Progenitor cell of endocrine pancreas (in vitro differentiated cells): ENCODE data around the gene CPN2. TPM values are rescaled to one million over a fixed set of nuclear protein-coding genes. Genes with fewer than 3 reads are reported as not detected.

ENCODE experiments used
- DNase-seq: peaks from one replicate; pipeline ENCODE4 v3.0.0; 2021; ENCODE audit warnings: low spot score; ENCODE audit not compliant: unreplicated experiment
- H3K27ac Mint-ChIP-seq: 2 replicates; pipeline ENCODE4 v1.8.0; 2021; ENCODE audit warnings: mild to moderate bottlenecking, moderate library complexity, mixed read lengths
- H3K27me3 Mint-ChIP-seq: 2 replicates; pipeline ENCODE4 v1.8.0; 2021; ENCODE audit warnings: mixed read lengths
- H3K36me3 Mint-ChIP-seq: 2 replicates; pipeline ENCODE4 v1.8.0; 2022; ENCODE audit warnings: mixed read lengths; ENCODE audit not compliant: insufficient read depth
- H3K4me1 Mint-ChIP-seq: 2 replicates; pipeline ENCODE4 v1.8.0; 2021; ENCODE audit warnings: low read depth, mixed read lengths
- H3K4me3 Mint-ChIP-seq: 2 replicates; pipeline ENCODE4 v1.8.0; 2021; ENCODE audit warnings: low read depth, mild to moderate bottlenecking, moderate library complexity, mixed read lengths
- H3K9me3 Mint-ChIP-seq: 2 replicates; pipeline ENCODE4 v1.8.0; 2021; ENCODE audit warnings: low read depth, mixed read lengths
- total RNA-seq: library from RNA; stranded (reverse); gene quantifications from 2 replicates; pipeline ENCODE4 v1.2.1, GENCODE V29; 2021
- TF ChIP-seq, protein P1 (sequence below): fragments of 200-600 bp; sonication (generic); IDR thresholded peaks from one replicate; pipeline ENCODE4 v1.5.0; 2021; ENCODE audit warnings: antibody characterized with exemption, mild to moderate bottlenecking; ENCODE audit not compliant: unreplicated experiment

CPN2 gene
- total RNA-seq, 1 donor from 2014 or later = not detected

DNA sequence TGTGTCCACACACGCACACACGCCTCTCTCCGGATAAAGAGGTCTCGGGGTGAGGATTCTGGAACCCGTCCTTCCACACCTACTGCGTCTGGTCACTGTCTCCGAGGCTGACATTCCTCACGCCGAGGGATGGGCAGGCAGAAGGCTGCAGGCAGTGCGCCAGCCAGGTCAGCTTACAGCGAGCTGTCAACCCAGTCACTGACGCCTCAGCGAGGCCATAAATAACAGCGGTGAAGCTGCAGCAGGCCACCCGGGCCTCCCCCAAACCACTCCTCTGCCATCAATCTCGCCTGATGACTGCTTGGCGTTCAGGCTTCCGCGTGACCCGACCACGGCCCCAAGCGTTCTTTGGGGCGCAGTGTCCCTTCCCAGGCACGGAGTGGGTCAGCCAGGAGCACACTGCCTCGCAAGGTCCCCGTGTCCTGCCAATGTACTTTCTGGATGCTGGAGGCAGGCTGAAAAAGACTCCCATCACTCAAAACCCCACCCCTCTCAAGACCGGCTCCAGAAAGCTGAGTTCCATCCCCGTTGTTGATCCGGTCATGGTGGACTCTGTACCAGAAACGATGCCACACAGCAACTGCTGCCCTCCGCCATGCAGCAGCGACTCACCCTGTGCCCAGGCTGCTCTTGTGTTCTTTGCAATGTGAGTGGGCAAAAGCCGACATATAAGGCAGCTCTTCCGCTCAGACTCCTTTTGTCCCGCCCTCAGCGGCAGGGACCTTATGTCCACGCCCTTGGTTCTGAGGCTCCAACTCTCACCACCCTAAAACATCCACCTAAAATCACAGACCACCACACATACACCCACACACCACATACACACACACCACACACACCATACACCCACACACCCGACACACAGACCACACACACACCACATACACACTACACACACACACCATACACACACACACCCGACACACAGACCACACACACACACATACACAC is 27.1 kb downstream of the CPN2 start:
- no peak for DNase-seq
- Mint-ChIP-seq H3K9me3 (peaks cover 3% of the 10 kb centered on the region), H3K4me1 (peaks cover 41% of the 10 kb centered on the region), H3K27me3 (no peaks in the 10 kb centered on the region), H3K36me3 (peaks cover 1% of the 10 kb centered on the region), H3K27ac (peak overlapping the region; percentile 91), H3K4me3 (no peak overlapping the region)
- TF ChIP-seq, protein P1, sequence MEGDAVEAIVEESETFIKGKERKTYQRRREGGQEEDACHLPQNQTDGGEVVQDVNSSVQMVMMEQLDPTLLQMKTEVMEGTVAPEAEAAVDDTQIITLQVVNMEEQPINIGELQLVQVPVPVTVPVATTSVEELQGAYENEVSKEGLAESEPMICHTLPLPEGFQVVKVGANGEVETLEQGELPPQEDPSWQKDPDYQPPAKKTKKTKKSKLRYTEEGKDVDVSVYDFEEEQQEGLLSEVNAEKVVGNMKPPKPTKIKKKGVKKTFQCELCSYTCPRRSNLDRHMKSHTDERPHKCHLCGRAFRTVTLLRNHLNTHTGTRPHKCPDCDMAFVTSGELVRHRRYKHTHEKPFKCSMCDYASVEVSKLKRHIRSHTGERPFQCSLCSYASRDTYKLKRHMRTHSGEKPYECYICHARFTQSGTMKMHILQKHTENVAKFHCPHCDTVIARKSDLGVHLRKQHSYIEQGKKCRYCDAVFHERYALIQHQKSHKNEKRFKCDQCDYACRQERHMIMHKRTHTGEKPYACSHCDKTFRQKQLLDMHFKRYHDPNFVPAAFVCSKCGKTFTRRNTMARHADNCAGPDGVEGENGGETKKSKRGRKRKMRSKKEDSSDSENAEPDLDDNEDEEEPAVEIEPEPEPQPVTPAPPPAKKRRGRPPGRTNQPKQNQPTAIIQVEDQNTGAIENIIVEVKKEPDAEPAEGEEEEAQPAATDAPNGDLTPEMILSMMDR = no peak

DNA sequence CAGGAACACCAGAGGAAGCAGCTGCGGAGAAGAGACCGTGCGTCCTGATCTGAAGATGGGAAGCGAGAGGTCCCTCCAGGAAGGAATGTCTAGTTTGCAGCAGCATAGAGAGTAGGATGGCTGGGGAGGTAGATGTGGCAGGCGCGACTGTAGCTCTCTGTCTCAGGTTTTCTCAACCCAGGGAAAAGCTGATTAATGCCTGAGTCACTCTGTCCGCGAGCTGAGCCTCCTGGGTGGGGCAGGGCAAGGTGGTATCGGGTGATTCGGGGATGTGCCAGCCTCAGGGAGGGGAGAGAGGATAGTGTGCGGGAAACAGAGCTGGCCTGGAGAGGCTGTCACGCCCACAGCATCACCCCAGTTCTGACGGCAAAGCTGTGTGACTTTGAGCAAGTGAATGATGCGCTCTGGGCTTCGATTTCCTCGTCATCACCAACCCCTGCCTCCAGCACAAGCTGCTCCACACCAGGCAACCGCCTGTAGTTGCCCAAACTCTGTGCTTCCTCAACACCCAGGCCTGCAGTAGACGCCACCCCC is 28.4 kb downstream of the CPN2 start:
- Mint-ChIP-seq H3K9me3 (peaks cover 7% of the 10 kb centered on the region), H3K4me1 (peaks cover 44% of the 10 kb centered on the region), H3K36me3 (peaks cover 3% of the 10 kb centered on the region), H3K4me3 (no peak overlapping the region), H3K27me3 (no peaks in the 10 kb centered on the region), H3K27ac (peak overlapping the region; percentile 86)
- TF ChIP-seq, protein P1 = no peak
- no peak for DNase-seq

DNA sequence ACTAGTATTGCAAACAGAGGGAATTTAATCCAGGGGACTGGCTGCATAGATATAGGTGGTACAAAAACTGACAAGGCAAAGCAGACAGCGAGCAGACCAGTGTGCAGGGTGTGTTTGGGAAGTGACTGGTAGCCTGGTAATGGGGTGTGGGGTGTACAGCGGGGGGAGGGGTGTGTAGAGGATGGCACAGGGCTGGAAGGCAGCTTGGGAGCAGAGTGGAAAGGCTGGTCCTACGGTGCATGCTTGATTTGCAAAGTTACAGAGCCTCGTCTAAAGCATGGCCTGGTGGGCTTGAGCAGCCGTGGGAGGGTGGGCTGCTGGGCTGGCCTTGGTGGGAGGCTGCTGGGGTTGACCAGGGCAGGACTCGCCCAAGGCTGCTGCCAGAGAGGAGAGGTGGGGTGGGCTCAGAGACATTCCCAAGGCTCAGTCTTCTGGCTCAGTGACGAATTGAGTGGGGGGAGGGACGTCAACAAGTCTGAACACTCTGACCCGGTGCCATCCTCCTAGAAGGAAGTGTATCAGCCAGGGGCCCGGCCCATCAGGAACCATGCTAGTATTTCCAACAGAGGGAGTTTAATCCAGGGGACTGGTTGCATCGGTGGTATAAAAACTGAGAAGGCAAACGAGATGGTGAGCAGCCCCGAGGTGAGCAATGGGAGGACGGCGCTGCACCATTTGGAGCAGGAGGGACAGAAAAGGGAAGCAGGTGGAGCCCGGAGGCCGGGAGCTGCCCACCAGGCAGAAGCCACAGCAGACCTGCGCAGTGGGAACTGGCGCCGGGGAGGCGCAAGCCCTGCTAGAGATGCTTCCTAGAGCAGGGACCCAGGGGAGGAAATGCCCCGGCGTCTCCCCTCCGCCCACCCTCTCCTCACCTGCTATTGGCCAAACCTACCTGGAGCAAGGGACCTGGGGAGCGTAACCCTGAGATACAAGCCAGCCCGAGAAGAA is 29.2 kb downstream of the CPN2 start:
- peaks cover 3% of the 10 kb centered on the region for H3K36me3 Mint-ChIP-seq
- H3K4me3 Mint-ChIP-seq = no peak overlapping the region
- peak overlapping the region; percentile 99 for H3K27ac Mint-ChIP-seq
- DNase-seq = no peak
- H3K9me3 Mint-ChIP-seq = peaks cover 10% of the 10 kb centered on the region
- H3K4me1 Mint-ChIP-seq = peaks cover 44% of the 10 kb centered on the region
- TF ChIP-seq, protein P1 = no peak
- no peaks in the 10 kb centered on the region for H3K27me3 Mint-ChIP-seq

DNA sequence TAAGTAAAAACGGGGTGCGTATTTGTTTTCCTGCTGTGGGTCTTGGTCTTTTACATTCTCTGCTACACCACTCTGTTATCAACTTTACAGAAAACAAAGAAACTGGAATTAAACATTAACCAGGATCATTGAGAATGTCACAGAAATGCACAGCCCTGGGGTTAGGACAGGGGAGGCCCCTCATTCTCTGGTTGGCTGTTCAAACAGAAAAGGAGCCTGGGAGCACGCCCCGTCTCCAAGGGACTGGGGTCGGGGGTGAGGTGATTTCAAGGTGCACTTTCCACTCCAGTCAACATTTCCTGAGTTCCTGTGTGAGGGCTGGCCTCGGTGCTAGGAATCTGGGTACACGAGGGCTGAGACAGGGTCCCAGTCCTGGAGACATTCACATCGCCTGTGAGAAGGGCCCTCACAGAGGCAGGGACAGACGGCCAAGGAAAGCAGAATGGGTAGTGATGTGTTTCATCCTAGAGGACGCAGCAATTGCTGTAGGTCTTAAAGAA is 30.3 kb downstream of the CPN2 start:
- Mint-ChIP-seq H3K9me3 (peaks cover 10% of the 10 kb centered on the region), H3K36me3 (peaks cover 3% of the 10 kb centered on the region), H3K4me1 (peaks cover 44% of the 10 kb centered on the region), H3K27me3 (no peaks in the 10 kb centered on the region), H3K4me3 (peak overlapping the region; percentile 51), H3K27ac (peak overlapping the region; percentile 99)
- no peak for DNase-seq
- TF ChIP-seq, protein P1 = no peak
